ENCODE results near the gene FAM193B.

GRCh38 chr5:177487144-177487543 lies 67.2 kb downstream of the FAM193B start:
- TF ChIP-seq CTCF (IDR thresholded peaks at IDR 0.05) (no peak), POLR2AphosphoS5 (IDR thresholded peaks at IDR 0.05; ENCODE audit: insufficient read depth in 1 of 2, low read depth in 1 of 2) (no peak), POLR2A (IDR thresholded peaks at IDR 0.05) (no peak)

Measured in vagina (tissue), 2 donors.